GM21717 (cell line): ENCODE measurements around the gene LDLRAP1.
A peak's percentile ranks its signal among the peaks of the same experiment; 100 is the strongest.
"Not testable (repeated sequence)": the region's sequence is repeated elsewhere in the genome, so short reads cannot be mapped to it uniquely, and the experiment has no call there.

Experiments used
- ATAC-seq: cut with Tn5 transposase; IDR thresholded peaks from one replicate; pipeline ENCODE4 v1.9.1; 2021; ENCODE audit warnings: mild to moderate bottlenecking, moderate library complexity; ENCODE audit not compliant: unreplicated experiment

The LDLRAP1 gene

GRCh38 chr1:25599969-25600610 is 56.7 kb downstream of the LDLRAP1 start:
- ATAC-seq, result no peak

DNA sequence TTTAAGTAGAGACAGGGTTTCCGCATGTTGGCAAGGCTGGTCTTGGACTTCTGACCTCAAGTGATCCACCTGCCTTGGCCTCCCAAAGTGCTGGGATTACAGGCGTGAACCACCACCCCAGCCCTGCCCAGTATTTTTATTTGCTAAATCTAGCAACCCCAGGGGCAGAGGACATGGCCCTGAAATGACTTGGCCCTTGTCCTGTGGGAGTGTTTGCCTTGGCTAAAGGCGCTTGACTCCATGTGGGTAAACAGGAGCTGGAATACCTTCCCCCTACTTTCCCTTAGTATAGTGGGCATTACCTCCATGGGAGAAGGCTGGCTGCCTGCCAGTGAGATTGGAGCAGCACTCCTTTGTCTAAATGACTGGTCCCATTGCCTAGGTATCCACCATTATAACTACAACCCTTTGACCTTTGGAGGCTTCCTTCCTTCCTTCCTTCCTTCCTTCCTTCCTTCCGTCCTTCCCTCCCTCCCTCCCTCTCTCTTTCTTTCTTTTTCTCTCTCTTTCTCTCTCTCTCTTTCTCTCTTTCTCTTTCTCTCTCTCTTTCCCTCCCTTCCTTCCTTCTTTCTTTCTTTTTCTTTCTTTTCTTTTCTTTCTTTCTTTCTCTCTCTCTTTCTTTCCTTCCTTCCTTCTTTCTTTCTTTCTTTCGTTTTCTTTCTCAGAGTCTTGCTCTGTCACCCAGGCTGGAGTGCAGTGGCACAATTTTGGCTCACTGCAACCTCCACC is 57.7 kb downstream of the LDLRAP1 start:
- not testable (repeated sequence) for ATAC-seq

DNA sequence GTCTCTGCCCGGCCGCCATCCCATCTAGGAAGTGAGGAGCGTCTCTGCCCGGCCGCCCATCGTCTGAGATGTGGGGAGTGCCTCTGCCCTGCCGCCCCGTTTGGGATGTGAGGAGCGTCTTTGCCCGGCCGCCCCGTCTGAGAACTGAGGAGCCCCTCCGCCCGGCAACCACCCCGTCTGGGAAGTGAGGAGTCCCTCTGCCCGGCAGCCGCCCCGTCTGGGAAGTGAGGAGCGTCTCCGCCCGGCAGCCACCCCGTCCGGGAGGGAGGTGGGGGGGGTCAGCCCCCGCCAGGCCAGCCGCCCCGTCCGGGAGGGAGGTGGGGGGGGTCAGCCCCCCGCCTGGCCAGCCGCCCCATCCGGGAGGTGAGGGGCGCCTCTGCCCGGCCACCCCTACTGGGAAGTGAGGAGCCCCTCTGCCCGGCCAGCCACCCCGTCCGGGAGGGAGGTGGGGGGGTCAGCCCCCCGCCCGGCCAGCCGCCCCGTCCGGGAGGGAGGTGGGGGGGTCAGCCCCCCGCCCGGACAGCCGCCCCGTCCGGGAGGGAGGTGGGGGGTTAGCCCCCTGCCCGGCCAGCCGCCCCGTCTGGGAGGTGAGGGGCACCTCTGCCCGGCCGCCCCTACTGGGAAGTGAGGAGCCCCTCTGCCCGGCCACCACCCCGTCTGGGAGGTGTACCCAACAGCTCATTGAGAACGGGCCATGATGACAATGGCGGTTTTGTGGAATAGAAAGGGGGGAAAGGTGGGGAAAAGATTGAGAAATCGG is 60.6 kb downstream of the LDLRAP1 start:
- not testable (repeated sequence) for ATAC-seq

DNA sequence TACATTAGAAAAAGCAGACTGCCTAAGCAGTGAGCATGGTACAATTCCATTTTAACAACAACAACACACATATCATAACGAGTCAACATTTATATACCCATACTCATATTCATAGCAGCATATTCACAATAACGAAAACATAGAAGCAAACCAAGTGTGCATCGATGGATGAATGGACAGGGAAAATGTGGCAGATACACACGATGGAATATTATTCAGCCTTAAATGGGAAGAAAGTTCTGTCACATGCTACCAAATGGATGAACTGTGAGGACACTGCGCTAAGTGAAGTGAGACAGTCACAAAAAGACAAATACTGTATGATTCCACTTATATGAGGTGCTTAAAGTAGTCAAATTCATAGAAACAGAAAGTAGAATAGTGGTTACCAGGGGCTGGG is 63.7 kb downstream of the LDLRAP1 start:
- ATAC-seq, result no peak

GRCh38 chr1:25608488-25609178 is 65.2 kb downstream of the LDLRAP1 start:
- peak; percentile 52 for ATAC-seq

GRCh38 chr1:25609921-25610320 is 66.5 kb downstream of the LDLRAP1 start:
- no peak for ATAC-seq

DNA sequence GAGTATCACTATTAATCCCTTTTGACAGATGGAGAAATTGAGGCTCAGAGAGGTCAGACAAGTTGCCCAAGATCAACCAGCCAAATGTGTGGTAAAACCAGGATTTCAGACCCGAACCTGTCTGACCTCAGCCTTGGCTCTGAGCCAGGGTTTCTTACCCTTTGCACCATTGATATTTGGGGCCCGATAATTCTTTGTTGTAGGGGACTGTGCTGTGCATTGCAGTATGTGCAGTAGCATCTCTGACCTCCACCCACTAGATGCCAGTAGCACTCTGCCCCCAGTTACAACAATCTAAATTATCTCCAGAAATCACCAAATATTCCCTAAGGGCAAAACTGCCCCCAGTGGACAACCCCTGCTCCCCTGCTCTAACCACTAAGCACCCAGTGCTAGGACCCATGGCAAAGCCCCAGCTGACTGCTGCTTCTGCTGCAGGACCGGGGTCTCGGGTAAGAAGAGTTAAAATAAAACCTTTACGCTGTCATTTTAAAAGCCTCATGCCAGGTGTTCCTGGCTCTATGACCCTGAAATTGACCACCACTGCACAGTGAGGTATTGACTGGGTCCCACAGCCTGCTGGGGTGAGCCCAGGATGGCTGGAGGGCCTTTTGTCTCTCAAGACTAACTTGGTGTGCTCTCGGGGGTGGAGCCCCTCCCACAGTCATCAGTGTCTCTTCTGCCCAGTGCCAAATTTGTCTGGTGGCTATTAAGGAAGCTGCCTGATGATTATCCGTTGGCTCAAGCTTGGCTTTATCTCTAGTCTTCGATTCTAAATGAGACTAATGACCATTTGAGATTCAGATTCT is 67.6 kb downstream of the LDLRAP1 start:
- no peak for ATAC-seq

DNA sequence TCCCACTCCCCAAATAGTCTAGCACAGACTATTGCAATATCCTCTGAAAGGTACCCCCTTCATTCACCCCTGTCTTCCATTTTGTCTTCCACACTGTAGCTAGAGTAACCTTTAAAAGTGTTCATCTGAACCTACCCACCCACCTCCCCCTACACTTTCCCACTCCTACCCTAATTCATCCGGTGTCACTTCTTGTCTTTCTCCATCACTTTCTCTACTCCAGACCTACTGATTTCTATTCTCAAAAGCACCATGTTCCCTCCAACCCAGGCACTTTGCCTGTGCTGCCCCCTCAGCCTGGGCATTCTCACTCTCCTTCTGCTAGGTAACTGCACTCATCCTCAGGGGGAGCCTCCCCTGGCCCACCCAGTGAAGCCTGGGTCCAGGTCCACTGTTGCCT is 68.4 kb downstream of the LDLRAP1 start:
- ATAC-seq, result no peak

DNA sequence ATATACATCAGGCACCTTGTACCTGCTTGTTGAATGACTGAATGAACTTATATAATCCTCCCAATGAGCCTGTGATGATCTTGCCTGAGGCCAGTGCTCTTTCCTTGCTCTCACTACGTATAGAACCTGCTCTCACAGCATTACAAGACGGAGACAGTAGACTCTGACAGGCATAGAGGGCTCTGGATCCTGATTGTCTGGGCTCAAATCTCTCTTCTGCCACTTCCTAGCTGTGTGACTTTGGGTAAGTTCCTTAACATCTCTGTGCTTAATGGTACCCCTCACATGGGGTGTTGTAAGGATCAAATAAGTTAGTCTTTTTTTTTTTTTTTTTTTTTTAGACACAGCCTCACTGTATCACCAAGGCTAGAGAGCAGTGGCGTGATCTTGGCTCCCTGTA is 69.0 kb downstream of the LDLRAP1 start:
- ATAC-seq, result no peak

GRCh38 chr1:25613091-25613490 is 69.7 kb downstream of the LDLRAP1 start:
- no peak for ATAC-seq

- no peak for ATAC-seq
Observed at GRCh38 chr1:25614501-25615171, 71.2 kb downstream of the LDLRAP1 start.

GRCh38 chr1:25615172-25615541 is 71.8 kb downstream of the LDLRAP1 start:
- no peak for ATAC-seq

GRCh38 chr1:25615563-25616094 is 72.2 kb downstream of the LDLRAP1 start:
- ATAC-seq, result no peak

DNA sequence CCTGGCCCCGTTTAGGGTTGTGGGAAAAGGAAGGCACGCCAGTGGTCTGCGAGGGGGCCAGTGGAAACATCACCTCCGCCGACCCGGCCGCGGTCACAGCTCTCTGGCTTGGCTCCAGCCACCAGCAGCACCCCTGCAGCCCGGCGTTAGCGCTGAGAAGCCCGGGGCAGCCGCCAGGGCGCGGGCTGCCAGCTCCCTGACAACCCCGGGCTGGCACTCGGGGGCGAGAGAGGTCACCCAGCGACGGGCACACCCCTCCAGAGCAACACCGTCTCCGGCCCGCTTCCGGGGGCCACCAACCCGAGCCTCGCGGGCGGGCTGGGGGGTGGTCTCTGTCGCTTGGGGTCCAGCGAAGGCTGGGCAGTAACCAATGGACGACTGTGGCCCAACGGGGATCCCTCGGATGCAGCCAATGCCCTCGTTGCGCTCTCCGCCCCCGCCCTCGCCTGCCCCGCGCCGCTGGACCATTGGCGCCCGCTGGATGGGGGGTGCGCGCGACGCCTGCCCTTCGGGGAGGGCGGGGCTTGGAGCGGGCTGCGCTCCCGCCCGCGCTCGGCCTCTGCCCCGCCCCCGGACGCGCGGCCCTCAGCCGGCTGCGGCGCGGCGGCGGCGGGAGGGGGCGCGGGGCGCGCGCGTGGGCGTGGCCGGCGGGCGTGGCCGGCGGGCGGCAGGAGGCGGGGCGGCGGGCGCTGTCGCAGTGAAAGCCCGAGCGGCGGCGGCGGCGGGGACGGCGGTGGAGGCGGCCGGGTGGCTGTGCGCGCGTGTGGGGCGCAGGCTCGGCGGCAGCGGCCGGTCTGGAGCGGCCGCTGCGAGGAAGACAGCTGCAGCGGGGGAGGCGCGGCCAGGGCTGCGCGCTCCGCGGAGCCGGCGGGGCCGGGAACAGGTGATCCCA is 72.9 kb downstream of the LDLRAP1 start, which contains the start of gene MAN1C1:
MAN1C1 (plus strand) TSS at position 697 of the 892 bp plus-strand sequence. CDS start 1,007 bp downstream, outside the sequence.
- ATAC-seq, result peak; percentile 54

GRCh38 chr1:25616987-25617624 is 73.7 kb downstream of the LDLRAP1 start:
- peak; percentile 10 for ATAC-seq

GRCh38 chr1:25617625-25618432 is 74.4 kb downstream of the LDLRAP1 start:
- no peak for ATAC-seq

- ATAC-seq, result no peak
Observed at GRCh38 chr1:25618433-25618808, 75.0 kb downstream of the LDLRAP1 start.
